Adrenal gland (tissue), 12 donors: ENCODE measurements around the gene TPRX1. TPM values are rescaled to one million over a fixed set of nuclear protein-coding genes. Genes with fewer than 3 reads are reported as not detected.
"Not testable (repeated sequence)": the region's sequence is repeated elsewhere in the genome, so short reads cannot be mapped to it uniquely, and the experiment has no call there.

Source experiments
- DNase-seq, 7 donors: peaks; one replicate each; pipeline ENCODE4 v3.0.0-alpha.2; 2019 to 2020
- H3K27ac ChIP-seq, 5 donors: fragments of 200-600 bp; sonication (generic) in 4 of 5; 1 replicate in 3 of 5; 2 replicates in 2 of 5; pipeline versions ENCODE4 v1.5.1 to v1.8.0; 2016 to 2020; ENCODE audit warnings: mild to moderate bottlenecking in 1 of 5
- H3K27me3 ChIP-seq: fragments of 200-600 bp; 2 replicates; pipeline ENCODE4 v1.8.0; 2021
- H3K36me3 ChIP-seq, 2 donors: fragments of 200-600 bp; replicated peaks in 1 of 2; 1 replicate in 1 of 2; 2 replicates in 1 of 2; pipeline versions ENCODE4 v1.5.1 to v1.8.0; 2018 to 2022
- H3K4me1 ChIP-seq, 2 donors: fragments of 200-600 bp; replicated peaks in 1 of 2; 1 replicate in 1 of 2; 2 replicates in 1 of 2; pipeline versions ENCODE4 v1.5.1 to v1.8.0; 2018 to 2021
- H3K4me3 ChIP-seq, 4 donors: fragments of 200-600 bp; sonication (generic) in 3 of 4; one replicate each; pipeline ENCODE4 v1.5.1; 2016 to 2018
- H3K9me3 ChIP-seq, 3 donors: fragments of 200-600 bp; sonication (generic) in 1 of 3; replicated peaks in 1 of 3; 1 replicate in 2 of 3; 2 replicates in 1 of 3; pipeline versions ENCODE4 v1.5.1 to v1.8.0; 2016 to 2021
- POLR2A ChIP-seq, 2 donors: fragments of 450-650 bp; IDR thresholded peaks; one replicate each; pipeline ENCODE4 v1.6.1; 2017; ENCODE audit warnings: antibody characterized with exemption in 2 of 2, mild to moderate bottlenecking in 2 of 2, moderate library complexity in 1 of 2
- whole genome bisulfite sequencing, 4 donors: extraction: QIAGEN DNeasy Blood & Tissue Kit in 2 of 4; methylation state at CpG; one replicate each; pipeline versions ENCODE4 v1.1.5 to v1.1.7; 2013 to 2017; 5-methylcytosine and 5-hydroxymethylcytosine counted together
- intact Hi-C, 2 donors: fragments of 100-400 bp; cut with DNase I; formaldehyde crosslinking; loops; one replicate each; pipeline versions ENCODE4 v1.14.1 to v1.15.0; 2022 to 2023
- polyA plus RNA-seq, 3 donors: library from polyadenylated mRNA; stranded (reverse); fragments of 200-250 nt in 2 of 3; fragments of 350-450 nt in 1 of 3; fragmentation: Illumina TruSeq in 1 of 3; extraction: RNeasy Lipid Tissue Mini Kit (QIAGEN cat#74804) in 1 of 3; gene quantifications; one replicate each; pipeline ENCODE4 v1.2.3, GENCODE V29; 2013 to 2014
- total RNA-seq, 9 donors: library from RNA; depleted of rRNA in 4 of 9; stranded (reverse); fragments of >200 nt in 4 of 9; fragments of 120-200 nt in 1 of 9; fragmentation: NEBNext Ultra II Directional in 1 of 9; extraction: Animal tissue kit (Norgen Biotek cat#: 25700) in 1 of 9; gene quantifications; one replicate each; pipeline versions ENCODE4 v1.1.0 to v1.2.4, GENCODE V29; 2013 to 2023
- TF ChIP-seq, protein P1 (sequence below), 6 experiments: fragments of 450-650 bp in 4 of 6; fragments of 200-600 bp in 2 of 6; sonication (generic) in 1 of 6; IDR thresholded peaks; 1 replicate in 5 of 6; 2 replicates in 1 of 6; pipeline versions ENCODE4 v1.5.1 to v1.8.0; 2016 to 2021; ENCODE audit warnings: antibody characterized with exemption in 6 of 6, mild to moderate bottlenecking in 2 of 6, moderate library complexity in 1 of 6
- donor health status: healthy with polysubstance abuse.
- donor health status: Bipolar disorder and iron deficiency.
- donor health status: DM: yes; HTN: yes; CAD: no.
- donor health status: DM: no; HTN: no; CAD: no.
- donor health status: DM: no; HTN: no; CAD: no.
- donor health status: DM: yes; HTN: yes; CAD: no.

The TPRX1 gene
- total and polyA plus RNA-seq, 12 donors: not detected

GRCh38 chr19:47766359-47766620 lies 38.1 kb downstream of the TPRX1 start:
- TF ChIP-seq POLR2A (IDR thresholded peaks at IDR 0.05): no peak
- TF ChIP-seq, protein P1, sequence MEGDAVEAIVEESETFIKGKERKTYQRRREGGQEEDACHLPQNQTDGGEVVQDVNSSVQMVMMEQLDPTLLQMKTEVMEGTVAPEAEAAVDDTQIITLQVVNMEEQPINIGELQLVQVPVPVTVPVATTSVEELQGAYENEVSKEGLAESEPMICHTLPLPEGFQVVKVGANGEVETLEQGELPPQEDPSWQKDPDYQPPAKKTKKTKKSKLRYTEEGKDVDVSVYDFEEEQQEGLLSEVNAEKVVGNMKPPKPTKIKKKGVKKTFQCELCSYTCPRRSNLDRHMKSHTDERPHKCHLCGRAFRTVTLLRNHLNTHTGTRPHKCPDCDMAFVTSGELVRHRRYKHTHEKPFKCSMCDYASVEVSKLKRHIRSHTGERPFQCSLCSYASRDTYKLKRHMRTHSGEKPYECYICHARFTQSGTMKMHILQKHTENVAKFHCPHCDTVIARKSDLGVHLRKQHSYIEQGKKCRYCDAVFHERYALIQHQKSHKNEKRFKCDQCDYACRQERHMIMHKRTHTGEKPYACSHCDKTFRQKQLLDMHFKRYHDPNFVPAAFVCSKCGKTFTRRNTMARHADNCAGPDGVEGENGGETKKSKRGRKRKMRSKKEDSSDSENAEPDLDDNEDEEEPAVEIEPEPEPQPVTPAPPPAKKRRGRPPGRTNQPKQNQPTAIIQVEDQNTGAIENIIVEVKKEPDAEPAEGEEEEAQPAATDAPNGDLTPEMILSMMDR (IDR thresholded peaks at IDR 0.05): no peak
- Histone ChIP-seq H3K36me3 (no peaks in the 10 kb centered on the region), H3K27ac (no peak overlapping the region), H3K9me3 (no peaks in the 10 kb centered on the region), H3K4me3 (no peak overlapping the region), H3K27me3 (no peaks in the 10 kb centered on the region), H3K4me1 (no peaks in the 10 kb centered on the region)
- intact Hi-C loops: no loop called here
- no peak for DNase-seq
- 67 to 90% (median 76%) methylated on average over 7 of the region's 7 CpGs for WGBS, 4 donors

- peak in 6 of 7 donors; percentile 53 to 80 (median 66) for DNase-seq
- Histone ChIP-seq H3K27me3 (no peaks in the 10 kb centered on the region), H3K36me3 (no peaks in the 10 kb centered on the region), H3K9me3 (no peaks in the 10 kb centered on the region), H3K4me1 (no peaks in the 10 kb centered on the region), H3K4me3 (no peak overlapping the region), H3K27ac (no peak overlapping the region)
- 35 to 50% (median 41%) methylated on average over 12 to 19 of the region's 19 CpGs for WGBS, 4 donors
- intact Hi-C loops: no loop called here
- TF ChIP-seq, protein P1 (IDR thresholded peaks at IDR 0.05): peak; percentile 52 to 73 (median 68)
- TF ChIP-seq POLR2A (IDR thresholded peaks at IDR 0.05): no peak
Observed at GRCh38 chr19:47765523-47766358, 38.6 kb downstream of the TPRX1 start.

GRCh38 chr19:47764705-47765104 lies 39.6 kb downstream of the TPRX1 start:
- WGBS, 4 donors: 78 to 94% (median 86%) methylated on average over 3 of the region's 3 CpGs
- H3K27ac ChIP-seq, H3K4me1 ChIP-seq, H3K27me3 ChIP-seq, DNase-seq, H3K9me3 ChIP-seq, intact Hi-C loops, H3K36me3 ChIP-seq, H3K4me3 ChIP-seq: not testable (repeated sequence)

- Histone ChIP-seq H3K36me3 (peaks cover 0 to 3% of the 10 kb centered on the region in 2 donors), H3K4me1 (no peaks in the 10 kb centered on the region), H3K9me3 (no peaks in the 10 kb centered on the region), H3K27ac (no peak overlapping the region), H3K27me3 (no peaks in the 10 kb centered on the region), H3K4me3 (no peak overlapping the region)
- DNase-seq: peak in 1 of 7 donors; percentile 43
- TF ChIP-seq POLR2A (IDR thresholded peaks at IDR 0.05): no peak
- TF ChIP-seq, protein P1 (IDR thresholded peaks at IDR 0.05): no peak
- intact Hi-C loops: no loop called here
- WGBS, 4 donors: 54 to 59% (median 54%) methylated on average over 18 of the region's 18 CpGs
Observed at GRCh38 chr19:47762615-47763308, 41.6 kb downstream of the TPRX1 start.
